Measurements from ENCODE around the gene KRT84.
"Not testable (repeated sequence)": the region's sequence is repeated elsewhere in the genome, so short reads cannot be mapped to it uniquely, and the experiment has no call there.

The KRT84 gene

GRCh38 chr12:52359621-52360061 lies 25.8 kb downstream of the KRT84 start:
- DNase-seq: no peak

DNA sequence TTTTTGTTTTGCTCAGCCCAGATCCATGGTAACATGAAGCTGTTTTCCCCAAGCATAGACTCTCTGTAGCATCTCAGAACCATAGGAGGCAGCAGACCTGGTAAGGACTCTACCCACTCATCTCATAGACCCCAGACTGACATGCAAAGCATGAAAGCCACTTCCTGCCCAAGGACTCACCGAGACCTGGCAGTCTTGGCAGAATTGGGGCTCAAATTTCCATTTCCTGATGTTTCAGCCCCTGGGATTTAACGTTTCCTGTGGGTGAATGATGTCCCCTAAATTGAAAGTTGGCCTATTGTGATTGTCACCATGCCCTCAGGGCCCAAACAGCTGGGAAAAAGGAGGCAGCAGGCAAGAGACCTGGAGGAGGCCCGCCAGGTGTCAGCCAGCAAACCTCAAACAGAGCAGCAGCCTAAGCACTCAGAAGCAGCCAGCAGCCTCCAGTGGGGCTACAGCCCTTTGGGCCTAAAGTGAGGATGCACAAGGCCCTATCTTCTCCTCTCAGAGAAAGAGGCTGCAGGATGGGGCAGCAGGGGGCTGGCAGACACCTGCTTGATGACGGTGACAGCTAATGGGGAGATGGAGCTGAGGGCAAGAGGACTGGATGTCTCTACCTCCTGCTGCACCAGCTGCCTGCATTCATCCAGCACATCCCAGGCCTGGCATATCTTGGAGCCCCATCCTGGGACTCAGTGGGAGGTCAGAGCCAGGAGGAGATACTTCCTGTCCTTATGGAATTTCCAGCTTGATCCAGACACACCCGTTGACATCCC lies 26.7 kb downstream of the KRT84 start:
- DNase-seq: peak; percentile 6

- DNase-seq: no peak
Measured at GRCh38 chr12:52356762-52357580, 28.5 kb downstream of the KRT84 start.

GRCh38 chr12:52356031-52356761 lies 29.3 kb downstream of the KRT84 start:
- DNase-seq: no peak

- DNase-seq: no peak
Measured at GRCh38 chr12:52355176-52355575, 30.3 kb downstream of the KRT84 start.

- no peak for DNase-seq
Measured at GRCh38 chr12:52354200-52354599, 31.3 kb downstream of the KRT84 start.

- DNase-seq: no peak
Measured at GRCh38 chr12:52353766-52354165, 31.7 kb downstream of the KRT84 start.

DNA sequence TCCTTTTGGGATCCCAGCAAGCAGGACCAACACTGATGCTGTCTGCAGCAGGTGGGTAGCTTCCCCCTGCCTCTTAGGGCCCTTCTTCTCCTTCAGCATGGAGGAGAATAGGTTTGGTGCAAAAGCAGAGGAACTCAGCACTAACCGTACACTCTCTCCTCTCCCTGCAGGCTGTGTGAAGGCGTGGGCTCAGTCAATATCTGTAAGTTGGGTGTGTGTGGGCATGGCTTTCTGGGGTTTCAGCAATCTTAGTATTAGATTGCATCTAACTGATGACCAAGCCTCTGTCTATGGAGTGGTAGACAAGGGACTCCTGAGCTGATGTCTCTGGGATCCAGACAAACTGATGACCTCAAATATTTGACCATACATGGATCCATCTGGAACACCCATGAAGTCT lies 32.5 kb downstream of the KRT84 start:
- no peak for DNase-seq

DNA sequence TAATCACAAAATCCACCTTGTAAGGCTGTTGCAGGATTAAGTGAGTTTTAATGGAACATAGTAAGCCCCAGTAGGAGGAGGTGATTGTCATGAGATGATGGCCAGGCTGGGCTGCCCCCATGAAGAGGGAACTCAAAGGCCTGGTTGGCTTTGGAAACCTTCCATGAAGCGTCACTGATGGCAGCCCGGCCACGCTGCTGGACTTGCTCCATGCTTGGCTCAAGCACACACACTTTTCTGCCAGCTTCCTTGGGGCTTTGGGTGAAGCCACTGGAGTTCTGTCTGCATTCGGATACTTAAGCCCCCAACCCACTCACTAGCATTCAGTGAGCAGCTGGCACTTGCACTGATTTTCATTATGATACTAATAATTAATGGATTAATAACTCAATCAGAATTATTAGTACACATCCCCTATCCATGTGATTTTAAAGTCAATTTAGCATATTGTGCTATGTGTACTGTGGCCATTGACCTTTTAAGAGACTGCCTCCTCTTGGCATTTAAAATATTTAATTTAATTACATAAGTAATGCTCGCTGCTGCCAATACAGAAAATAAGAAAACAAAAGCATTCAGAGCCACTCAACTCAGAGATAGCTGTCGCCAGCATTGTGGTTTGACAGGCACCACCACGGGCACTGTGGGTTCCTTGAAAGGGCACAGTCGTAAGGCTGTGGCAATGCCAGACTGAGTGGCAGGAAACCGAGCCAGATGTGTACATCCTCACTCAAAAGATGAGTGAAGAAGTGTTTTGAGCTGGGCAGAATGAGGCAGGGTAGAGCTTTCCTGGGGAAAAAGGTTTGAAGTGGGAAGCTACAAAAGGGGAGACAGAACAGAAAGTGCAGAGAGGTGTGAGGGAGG lies 34.0 kb downstream of the KRT84 start:
- no peak for DNase-seq

- no peak for DNase-seq
Measured at GRCh38 chr12:52350786-52351185, 34.7 kb downstream of the KRT84 start.

- no peak for DNase-seq
Measured at GRCh38 chr12:52350021-52350620, 35.3 kb downstream of the KRT84 start.

DNA sequence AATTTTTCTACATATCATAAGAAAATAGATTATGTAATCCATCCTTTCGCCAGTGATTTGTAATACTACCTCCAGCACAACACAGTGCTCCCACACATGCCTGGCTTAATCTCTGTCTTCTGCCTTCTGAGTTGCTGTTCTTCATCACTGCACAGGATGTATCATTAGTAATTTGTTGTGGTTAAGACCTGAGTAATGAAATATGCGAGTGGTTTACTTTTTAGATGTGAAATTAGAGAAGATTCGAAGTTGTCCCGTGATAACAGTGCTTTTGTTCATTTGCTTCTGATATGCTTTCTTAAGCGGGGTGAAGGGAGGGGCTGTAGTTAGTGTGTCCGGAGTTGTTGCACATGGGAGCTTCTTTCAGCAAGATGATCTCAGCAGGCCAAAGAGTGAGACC lies 36.3 kb downstream of the KRT84 start:
- no peak for DNase-seq

GRCh38 chr12:52347551-52348510 lies 37.6 kb downstream of the KRT84 start:
- DNase-seq: no peak

GRCh38 chr12:52347016-52347415 lies 38.4 kb downstream of the KRT84 start:
- DNase-seq: no peak

DNA sequence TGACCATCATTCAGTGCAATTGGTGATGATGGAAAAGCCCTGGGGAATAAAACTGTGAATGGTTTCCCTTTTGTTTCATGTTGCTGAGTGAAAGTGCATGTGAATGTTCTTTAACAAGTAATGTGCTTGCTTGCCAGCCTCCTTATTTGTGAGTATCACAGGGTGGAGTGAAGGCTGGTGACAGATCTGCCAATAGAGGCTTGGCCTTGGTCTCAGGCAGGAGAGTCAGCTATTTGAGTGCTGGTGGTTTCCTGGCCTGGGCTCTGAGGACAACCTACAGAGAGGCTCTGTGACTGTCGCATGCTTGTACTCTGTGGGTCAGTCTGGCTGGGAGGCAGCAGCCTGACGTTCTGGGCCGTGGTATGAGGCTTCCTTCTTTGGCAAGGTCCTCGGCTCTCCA lies 38.9 kb downstream of the KRT84 start:
- DNase-seq: no peak

GRCh38 chr12:52345041-52345440 lies 40.4 kb downstream of the KRT84 start:
- DNase-seq: not testable (repeated sequence)

DNA sequence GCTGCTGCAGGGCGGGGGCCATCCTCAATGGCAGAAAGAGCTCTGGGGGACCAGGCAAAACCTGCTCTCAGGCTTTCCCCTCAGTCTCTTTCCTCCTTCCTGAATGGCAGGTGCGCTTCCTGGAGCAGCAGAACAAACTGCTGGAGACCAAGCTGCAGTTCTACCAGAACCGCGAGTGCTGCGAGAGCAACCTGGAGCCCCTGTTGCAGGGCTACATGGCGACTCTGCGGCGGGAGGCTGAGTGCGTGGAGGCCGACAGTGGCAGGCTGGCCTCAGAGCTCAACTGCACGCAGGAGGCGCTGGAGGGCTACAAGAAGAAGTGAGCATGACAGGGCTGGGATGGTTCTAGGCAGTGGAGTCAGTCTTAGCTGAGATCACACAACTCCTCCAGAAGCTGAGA lies 41.3 kb downstream of the KRT84 start:
- no peak for DNase-seq

GRCh38 chr12:52343550-52343949 lies 41.9 kb downstream of the KRT84 start:
- no peak for DNase-seq

DNA sequence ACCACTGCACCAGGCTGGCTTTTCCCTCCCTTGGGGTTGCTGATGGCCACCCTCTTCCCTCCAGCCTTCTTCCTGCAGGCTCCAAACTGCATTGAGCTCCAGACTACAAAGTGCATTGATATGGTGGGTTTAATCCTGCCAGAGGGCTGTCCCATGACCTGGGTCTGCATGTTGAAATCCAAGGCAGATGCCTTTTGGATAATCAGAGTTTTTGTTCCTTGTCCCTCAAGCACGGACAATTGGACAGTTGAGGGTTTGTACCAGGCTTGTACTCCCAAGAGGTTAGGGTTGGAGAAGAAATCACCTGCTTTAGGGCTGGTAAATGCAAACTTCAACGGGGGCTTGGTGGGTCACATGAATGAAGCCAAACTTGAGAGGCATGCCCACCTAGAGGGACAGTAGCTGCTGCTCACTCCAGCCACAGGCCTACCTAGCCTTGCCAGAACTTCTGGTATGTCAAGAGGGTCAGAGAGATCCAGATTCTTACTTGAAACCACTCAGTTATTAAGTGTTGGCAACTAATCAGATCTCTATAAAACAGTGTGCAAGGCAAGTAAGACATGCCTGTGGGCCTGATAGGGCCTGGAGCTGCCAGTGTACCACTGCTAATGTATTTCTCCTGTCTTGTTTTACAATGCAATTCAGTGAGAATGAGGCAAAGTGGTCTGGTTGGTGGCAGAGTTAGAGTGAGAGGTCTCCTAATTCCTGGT lies 42.5 kb downstream of the KRT84 start:
- DNase-seq: no peak

DNA sequence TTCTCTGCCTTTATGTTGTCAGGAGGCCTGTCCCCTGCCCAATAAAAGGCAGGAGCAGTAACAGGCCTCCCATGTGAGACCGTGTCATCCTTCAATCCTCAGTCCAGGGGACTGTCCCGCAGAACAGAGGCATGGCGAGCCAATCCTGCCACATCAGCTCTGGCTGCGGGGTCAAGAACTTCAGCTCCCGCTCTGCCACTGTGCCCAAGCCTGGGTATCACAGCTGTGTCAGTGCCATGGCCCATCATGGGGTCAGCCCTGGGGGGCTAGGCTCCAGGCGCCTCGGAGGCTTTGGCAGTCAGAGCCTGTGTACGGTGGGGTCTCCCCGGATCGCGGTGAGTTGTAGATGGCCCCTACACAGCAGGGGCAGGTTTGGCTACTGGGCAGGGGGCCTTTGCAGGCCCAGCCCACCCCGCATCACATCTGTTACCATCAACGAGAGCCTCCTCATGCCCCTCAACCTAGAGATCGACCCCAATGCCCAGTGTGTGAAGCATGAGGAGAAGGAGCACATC lies 44.3 kb downstream of the KRT84 start:
- no peak for DNase-seq

Measured in fibroblast of upper back skin (primary cell).